ENCODE measurements around the gene TCF7. TPM values are rescaled to one million over a fixed set of nuclear protein-coding genes. Genes with fewer than 3 reads are reported as not detected.

The TCF7 gene
- polyA plus RNA-seq, 1 donor from 2014 or later: 0.15 TPM

- Histone ChIP-seq H2AFZ (ENCODE audit: low read depth, low read length) (no peak overlapping the region), H3K9me2 (ENCODE audit: insufficient read depth, low read length) (no peaks in the 10 kb centered on the region), H4K20me1 (ENCODE audit: insufficient read depth) (no peaks in the 10 kb centered on the region), H3K27me3 (ENCODE audit: insufficient read depth, low read depth, low read length) (no peaks in the 10 kb centered on the region), H3F3A (ENCODE audit: insufficient read depth, low read length, poor library complexity, severe bottlenecking) (no peaks in the 10 kb centered on the region), H3K9me3 (ENCODE audit: low read length) (no peaks in the 10 kb centered on the region), H3K36me3 (ENCODE audit: insufficient read depth, low read length) (no peaks in the 10 kb centered on the region), H3K4me2 (ENCODE audit: low read length) (no peak overlapping the region), H3K4me3 (ENCODE audit: low read length) (no peak overlapping the region), H3K9ac (ENCODE audit: low read length) (no peak overlapping the region), H3K79me2 (replicated peaks; ENCODE audit: insufficient read depth, low read length) (no peaks in the 10 kb centered on the region), H3K27ac (ENCODE audit: low read length) (no peak overlapping the region)
- no peak for TF ChIP-seq RAD21 (conservative IDR thresholded peaks at IDR 0.05)
- no peak for TF ChIP-seq SMC3 (conservative IDR thresholded peaks at IDR 0.05; ENCODE audit: poor library complexity)
- TF ChIP-seq CTCF (IDR thresholded peaks at IDR 0.05; ENCODE audit: poor library complexity, severe bottlenecking): no peak
- no peak for TF ChIP-seq POLR2AphosphoS5 (IDR thresholded peaks at IDR 0.05)
- no peak for TF ChIP-seq TAF1 (IDR thresholded peaks at IDR 0.05; ENCODE audit: low read depth)
- no peak for TF ChIP-seq EZH2 (IDR thresholded peaks at IDR 0.05; ENCODE audit: borderline replicate concordance, insufficient read depth, low read length, poor library complexity, severe bottlenecking)
- TF ChIP-seq EP300 (conservative IDR thresholded peaks at IDR 0.05; ENCODE audit: poor library complexity, severe bottlenecking): no peak
- no peak for TF ChIP-seq MXI1 (conservative IDR thresholded peaks at IDR 0.05; ENCODE audit: poor library complexity, severe bottlenecking)
- TF ChIP-seq, protein P1, sequence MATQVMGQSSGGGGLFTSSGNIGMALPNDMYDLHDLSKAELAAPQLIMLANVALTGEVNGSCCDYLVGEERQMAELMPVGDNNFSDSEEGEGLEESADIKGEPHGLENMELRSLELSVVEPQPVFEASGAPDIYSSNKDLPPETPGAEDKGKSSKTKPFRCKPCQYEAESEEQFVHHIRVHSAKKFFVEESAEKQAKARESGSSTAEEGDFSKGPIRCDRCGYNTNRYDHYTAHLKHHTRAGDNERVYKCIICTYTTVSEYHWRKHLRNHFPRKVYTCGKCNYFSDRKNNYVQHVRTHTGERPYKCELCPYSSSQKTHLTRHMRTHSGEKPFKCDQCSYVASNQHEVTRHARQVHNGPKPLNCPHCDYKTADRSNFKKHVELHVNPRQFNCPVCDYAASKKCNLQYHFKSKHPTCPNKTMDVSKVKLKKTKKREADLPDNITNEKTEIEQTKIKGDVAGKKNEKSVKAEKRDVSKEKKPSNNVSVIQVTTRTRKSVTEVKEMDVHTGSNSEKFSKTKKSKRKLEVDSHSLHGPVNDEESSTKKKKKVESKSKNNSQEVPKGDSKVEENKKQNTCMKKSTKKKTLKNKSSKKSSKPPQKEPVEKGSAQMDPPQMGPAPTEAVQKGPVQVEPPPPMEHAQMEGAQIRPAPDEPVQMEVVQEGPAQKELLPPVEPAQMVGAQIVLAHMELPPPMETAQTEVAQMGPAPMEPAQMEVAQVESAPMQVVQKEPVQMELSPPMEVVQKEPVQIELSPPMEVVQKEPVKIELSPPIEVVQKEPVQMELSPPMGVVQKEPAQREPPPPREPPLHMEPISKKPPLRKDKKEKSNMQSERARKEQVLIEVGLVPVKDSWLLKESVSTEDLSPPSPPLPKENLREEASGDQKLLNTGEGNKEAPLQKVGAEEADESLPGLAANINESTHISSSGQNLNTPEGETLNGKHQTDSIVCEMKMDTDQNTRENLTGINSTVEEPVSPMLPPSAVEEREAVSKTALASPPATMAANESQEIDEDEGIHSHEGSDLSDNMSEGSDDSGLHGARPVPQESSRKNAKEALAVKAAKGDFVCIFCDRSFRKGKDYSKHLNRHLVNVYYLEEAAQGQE (IDR thresholded peaks at IDR 0.05; ENCODE audit: borderline replicate concordance): no peak
Observed at GRCh38 chr5:134138416-134139376, 24.2 kb downstream of the TCF7 start.

DNA sequence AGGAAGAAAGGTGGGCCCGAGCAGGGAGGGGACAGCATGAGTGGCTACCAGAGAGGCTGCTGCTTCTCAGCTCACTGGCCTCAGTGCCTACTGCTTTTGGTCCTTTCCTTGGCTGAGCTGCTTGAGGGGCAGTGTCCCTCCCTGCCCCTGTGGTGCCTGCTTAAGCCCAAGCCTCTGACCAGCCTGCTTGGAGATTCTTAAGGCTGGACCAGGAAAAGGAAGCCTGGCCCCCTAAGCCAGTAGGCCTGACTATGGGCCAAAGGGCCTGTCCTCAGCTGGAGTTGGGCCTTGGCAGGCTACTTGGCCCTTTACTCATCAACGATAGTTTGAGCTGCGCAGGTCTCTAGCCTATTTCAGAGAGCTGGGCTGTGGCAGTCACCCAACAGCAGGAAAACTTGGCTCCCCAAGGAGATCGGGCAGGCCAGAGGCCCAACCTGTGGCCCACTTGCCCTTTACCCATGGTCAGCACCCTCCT is 24.9 kb downstream of the TCF7 start:
- Histone ChIP-seq H3K9ac (ENCODE audit: low read length) (no peak overlapping the region), H3K4me2 (ENCODE audit: low read length) (no peak overlapping the region), H3K27me3 (ENCODE audit: insufficient read depth, low read depth, low read length) (no peaks in the 10 kb centered on the region), H3K4me3 (ENCODE audit: low read length) (no peak overlapping the region), H4K20me1 (ENCODE audit: insufficient read depth) (no peaks in the 10 kb centered on the region), H3K36me3 (ENCODE audit: insufficient read depth, low read length) (no peaks in the 10 kb centered on the region), H3K79me2 (replicated peaks; ENCODE audit: insufficient read depth, low read length) (no peaks in the 10 kb centered on the region), H3K27ac (ENCODE audit: low read length) (no peak overlapping the region), H2AFZ (ENCODE audit: low read depth, low read length) (no peak overlapping the region), H3F3A (ENCODE audit: insufficient read depth, low read length, poor library complexity, severe bottlenecking) (no peaks in the 10 kb centered on the region), H3K9me2 (ENCODE audit: insufficient read depth, low read length) (no peaks in the 10 kb centered on the region), H3K9me3 (ENCODE audit: low read length) (no peaks in the 10 kb centered on the region)
- TF ChIP-seq EP300 (conservative IDR thresholded peaks at IDR 0.05; ENCODE audit: poor library complexity, severe bottlenecking) (no peak), RAD21 (conservative IDR thresholded peaks at IDR 0.05) (no peak), MXI1 (conservative IDR thresholded peaks at IDR 0.05; ENCODE audit: poor library complexity, severe bottlenecking) (no peak), CTCF (IDR thresholded peaks at IDR 0.05; ENCODE audit: poor library complexity, severe bottlenecking) (no peak), SMC3 (conservative IDR thresholded peaks at IDR 0.05; ENCODE audit: poor library complexity) (no peak), TAF1 (IDR thresholded peaks at IDR 0.05; ENCODE audit: low read depth) (no peak), POLR2AphosphoS5 (IDR thresholded peaks at IDR 0.05) (no peak), EZH2 (IDR thresholded peaks at IDR 0.05; ENCODE audit: borderline replicate concordance, insufficient read depth, low read length, poor library complexity, severe bottlenecking) (no peak)
- TF ChIP-seq, protein P1 (IDR thresholded peaks at IDR 0.05; ENCODE audit: borderline replicate concordance): no peak
